Measurements from ENCODE around the gene PRKCQ.

PRKCQ gene

DNA sequence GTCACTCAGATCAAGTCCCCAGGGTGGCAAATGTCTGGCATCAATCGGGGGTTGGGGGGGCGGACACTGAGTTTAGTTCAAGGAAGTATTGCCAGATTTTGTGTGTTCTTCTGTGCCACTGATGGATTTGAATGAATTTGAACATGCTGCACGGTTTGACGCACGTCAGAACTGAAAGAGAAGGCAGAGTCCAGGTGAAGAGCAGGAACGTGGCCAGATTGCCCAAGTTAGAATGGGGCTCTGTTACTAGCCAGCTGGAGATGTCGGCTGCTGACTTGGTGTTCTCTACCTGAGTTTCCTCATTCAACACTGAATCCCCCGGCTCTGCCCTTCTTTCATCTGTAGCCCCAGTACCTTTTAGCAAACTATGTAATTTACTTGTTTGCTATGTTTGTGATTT is 180.2 kb downstream of the PRKCQ start:
- TF ChIP-seq, protein P1, sequence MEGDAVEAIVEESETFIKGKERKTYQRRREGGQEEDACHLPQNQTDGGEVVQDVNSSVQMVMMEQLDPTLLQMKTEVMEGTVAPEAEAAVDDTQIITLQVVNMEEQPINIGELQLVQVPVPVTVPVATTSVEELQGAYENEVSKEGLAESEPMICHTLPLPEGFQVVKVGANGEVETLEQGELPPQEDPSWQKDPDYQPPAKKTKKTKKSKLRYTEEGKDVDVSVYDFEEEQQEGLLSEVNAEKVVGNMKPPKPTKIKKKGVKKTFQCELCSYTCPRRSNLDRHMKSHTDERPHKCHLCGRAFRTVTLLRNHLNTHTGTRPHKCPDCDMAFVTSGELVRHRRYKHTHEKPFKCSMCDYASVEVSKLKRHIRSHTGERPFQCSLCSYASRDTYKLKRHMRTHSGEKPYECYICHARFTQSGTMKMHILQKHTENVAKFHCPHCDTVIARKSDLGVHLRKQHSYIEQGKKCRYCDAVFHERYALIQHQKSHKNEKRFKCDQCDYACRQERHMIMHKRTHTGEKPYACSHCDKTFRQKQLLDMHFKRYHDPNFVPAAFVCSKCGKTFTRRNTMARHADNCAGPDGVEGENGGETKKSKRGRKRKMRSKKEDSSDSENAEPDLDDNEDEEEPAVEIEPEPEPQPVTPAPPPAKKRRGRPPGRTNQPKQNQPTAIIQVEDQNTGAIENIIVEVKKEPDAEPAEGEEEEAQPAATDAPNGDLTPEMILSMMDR (IDR thresholded peaks at IDR 0.05; ENCODE audit: low read depth, low read length) = no peak
- no peak overlapping the region for H3K4me3 ChIP-seq (ENCODE audit: low read depth, low read length)

DNA sequence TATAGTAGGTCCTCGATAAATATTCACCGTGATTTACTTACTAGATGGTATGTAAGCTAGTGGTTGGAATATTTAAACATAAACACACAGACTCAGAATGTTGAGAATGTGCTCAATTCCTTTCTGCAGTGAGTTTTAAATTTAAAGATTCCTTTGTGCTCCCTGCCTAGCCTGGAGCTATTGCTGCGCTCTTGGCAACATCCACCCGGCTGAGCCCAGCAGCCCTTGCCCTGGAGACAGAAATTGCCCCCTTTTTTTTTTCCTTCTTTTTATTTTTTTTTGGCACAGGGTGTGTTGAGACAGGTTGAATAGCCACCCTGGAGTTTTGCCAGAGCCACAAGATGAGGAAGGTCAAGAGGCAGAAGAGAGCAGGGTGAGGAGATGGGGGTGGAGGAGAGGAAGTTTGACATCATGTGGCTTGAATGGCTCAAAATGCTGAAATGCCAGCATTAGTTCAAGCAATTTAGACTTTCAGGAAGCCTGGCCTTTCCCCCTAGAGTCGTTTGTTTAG is 180.8 kb downstream of the PRKCQ start:
- TF ChIP-seq, protein P1 (IDR thresholded peaks at IDR 0.05; ENCODE audit: low read depth, low read length) = no peak
- no peak overlapping the region for H3K4me3 ChIP-seq (ENCODE audit: low read depth, low read length)

DNA sequence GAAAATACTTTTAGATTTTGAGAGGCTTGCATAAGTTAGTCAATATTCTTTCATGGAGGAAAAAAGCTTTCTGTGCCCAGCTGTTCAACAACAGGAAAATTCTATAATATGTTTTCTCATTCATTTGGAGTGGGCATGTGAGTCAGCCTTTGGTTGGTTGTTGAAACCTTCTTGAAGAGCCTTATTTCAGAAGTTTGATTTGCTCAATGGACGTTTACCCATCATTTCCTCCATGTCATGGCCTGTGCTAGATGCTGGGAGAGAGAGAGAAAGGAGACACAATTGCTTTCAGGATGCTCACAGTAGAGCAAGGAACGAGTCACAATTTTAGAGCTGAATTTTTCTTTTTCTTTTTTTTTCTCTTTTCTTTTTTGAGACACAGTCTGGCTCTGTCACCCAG is 181.7 kb downstream of the PRKCQ start:
- H3K4me3 ChIP-seq (ENCODE audit: low read depth, low read length) = no peak overlapping the region
- TF ChIP-seq, protein P1 (IDR thresholded peaks at IDR 0.05; ENCODE audit: low read depth, low read length) = no peak

DNA sequence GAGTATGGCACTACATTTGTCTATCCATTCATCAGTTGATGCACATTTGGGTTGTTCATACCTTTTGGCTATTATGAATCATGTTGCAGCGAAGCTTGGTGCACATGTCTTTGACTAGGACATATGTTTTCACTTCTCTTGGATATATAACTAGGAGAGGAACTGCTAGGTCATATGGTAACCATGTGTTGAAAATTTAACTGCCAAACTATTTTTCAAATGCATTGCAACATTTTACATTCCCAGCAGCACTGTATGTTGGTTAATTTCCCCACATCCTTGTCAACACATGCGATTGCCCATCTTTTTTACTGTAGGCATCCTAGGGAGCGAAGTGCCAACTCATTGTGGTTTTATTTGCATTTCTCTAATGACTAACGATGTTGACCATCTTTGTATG is 183.4 kb downstream of the PRKCQ start:
- TF ChIP-seq, protein P1 (IDR thresholded peaks at IDR 0.05; ENCODE audit: low read depth, low read length) = no peak
- H3K4me3 ChIP-seq (ENCODE audit: low read depth, low read length) = no peak overlapping the region

DNA sequence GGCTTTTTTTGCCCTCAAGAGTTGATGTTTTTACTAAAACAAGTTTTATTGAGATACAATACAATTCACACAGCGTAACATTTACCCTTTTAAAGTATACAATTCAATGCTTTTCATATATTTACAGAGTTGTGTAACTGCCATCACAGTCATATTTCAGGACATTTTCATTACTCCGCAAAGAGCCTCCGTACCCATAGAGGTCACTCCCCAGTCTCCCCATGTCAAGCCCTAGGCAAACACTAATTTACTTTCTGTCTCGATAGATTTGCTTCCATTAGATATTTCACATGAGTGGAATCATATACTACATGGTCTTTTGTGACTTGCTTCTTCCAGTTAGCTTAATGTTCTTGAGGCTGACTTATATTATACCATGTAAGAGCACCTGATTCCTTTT is 183.8 kb downstream of the PRKCQ start:
- TF ChIP-seq, protein P1 (IDR thresholded peaks at IDR 0.05; ENCODE audit: low read depth, low read length) = no peak
- no peak overlapping the region for H3K4me3 ChIP-seq (ENCODE audit: low read depth, low read length)

DNA sequence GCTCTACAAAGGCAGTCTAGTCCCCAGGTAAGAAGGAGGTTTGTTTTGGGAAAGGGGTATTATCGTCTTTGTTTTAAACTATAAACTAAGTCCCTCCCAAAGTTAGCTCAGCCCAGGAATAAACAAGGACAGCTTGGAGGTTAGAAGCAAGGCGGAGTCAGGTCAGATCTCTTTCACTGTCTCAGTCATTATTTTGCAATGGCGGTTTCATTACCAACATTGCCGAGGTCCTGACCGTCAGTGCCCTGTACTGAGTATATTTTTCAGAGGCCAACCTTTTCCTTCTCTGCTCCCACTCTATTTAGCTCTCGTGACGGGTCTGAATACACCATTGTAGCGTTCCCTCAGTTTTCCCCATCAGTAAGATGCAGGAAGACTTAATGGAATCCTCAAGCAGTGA is 184.5 kb downstream of the PRKCQ start:
- TF ChIP-seq, protein P1 (IDR thresholded peaks at IDR 0.05; ENCODE audit: low read depth, low read length) = no peak
- H3K4me3 ChIP-seq (ENCODE audit: low read depth, low read length) = no peak overlapping the region

DNA sequence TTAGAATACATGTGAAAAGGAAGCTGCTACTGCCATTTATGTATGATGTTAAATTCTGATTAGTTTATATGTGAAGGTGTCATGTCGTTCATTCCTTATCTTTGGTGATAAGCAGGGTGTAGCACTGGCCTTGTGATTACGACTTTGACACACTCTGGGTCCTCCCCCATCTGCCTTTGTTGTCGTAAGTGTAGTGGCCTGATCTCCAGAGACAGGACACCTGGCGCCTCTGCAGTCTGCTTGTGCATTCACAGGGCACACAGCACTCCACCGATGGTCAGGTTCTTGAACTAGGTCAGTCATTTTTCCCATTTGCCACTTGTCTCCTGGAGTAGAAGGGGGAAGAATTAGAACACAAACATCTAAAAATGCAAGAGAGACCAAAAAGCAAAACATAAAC is 186.0 kb downstream of the PRKCQ start:
- H3K4me3 ChIP-seq (ENCODE audit: low read depth, low read length) = no peak overlapping the region
- TF ChIP-seq, protein P1 (IDR thresholded peaks at IDR 0.05; ENCODE audit: low read depth, low read length) = no peak
